Tibial nerve (tissue), 4 donors: Measurements from ENCODE around the gene ALLC.

ENCODE experiments used
- EP300 ChIP-seq, 2 donors: sonication (generic); formaldehyde crosslinking; IDR thresholded peaks; one replicate each; pipeline ENCODE4 v1.6.1; 2017; ENCODE audit warnings: antibody characterized with exemption in 2 of 2, mild to moderate bottlenecking in 1 of 2
- POLR2A ChIP-seq, 2 donors: fragments of 450-650 bp; IDR thresholded peaks; one replicate each; pipeline ENCODE4 v1.6.1; 2017; ENCODE audit warnings: antibody characterized with exemption in 2 of 2, mild to moderate bottlenecking in 2 of 2, moderate library complexity in 2 of 2
- TF ChIP-seq, protein P1 (sequence below), 5 experiments: fragments of 200-600 bp in 3 of 5; fragments of 450-650 bp in 2 of 5; sonication (generic) in 3 of 5; IDR thresholded peaks; one replicate each; pipeline ENCODE4 v1.5.1; 2016 to 2019; ENCODE audit warnings: antibody characterized with exemption in 5 of 5, mild to moderate bottlenecking in 3 of 5, moderate library complexity in 2 of 5

DNA sequence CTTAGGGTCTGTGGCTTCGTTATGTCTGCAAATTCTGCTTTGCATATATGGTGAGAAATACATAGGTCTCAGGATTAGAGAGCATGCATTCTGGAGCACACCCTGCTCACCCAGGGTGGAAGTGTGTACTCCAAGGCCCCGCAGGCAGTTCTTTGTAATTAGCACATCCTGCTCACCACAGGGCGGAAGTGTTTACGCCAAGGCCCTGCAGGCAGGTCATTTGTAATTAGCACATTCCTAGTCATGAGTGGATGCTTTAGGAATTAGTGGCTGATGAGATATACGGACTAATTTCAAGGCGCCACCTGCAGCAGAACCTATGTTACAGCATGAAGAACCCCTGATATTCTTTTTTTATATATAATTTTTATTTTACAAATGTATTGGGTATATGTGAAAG lies 4.2 kb downstream of the ALLC start:
- TF ChIP-seq, protein P1, sequence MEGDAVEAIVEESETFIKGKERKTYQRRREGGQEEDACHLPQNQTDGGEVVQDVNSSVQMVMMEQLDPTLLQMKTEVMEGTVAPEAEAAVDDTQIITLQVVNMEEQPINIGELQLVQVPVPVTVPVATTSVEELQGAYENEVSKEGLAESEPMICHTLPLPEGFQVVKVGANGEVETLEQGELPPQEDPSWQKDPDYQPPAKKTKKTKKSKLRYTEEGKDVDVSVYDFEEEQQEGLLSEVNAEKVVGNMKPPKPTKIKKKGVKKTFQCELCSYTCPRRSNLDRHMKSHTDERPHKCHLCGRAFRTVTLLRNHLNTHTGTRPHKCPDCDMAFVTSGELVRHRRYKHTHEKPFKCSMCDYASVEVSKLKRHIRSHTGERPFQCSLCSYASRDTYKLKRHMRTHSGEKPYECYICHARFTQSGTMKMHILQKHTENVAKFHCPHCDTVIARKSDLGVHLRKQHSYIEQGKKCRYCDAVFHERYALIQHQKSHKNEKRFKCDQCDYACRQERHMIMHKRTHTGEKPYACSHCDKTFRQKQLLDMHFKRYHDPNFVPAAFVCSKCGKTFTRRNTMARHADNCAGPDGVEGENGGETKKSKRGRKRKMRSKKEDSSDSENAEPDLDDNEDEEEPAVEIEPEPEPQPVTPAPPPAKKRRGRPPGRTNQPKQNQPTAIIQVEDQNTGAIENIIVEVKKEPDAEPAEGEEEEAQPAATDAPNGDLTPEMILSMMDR (IDR thresholded peaks at IDR 0.05) = no peak
- TF ChIP-seq POLR2A (IDR thresholded peaks at IDR 0.05) = no peak
- no peak for TF ChIP-seq EP300 (IDR thresholded peaks at IDR 0.05)
